ENCODE measurements around the gene TRPC4.

Gene TRPC4

GRCh38 chr13:37647031-37647650 is 222.4 kb downstream of the TRPC4 start:
- TF ChIP-seq, protein P1, sequence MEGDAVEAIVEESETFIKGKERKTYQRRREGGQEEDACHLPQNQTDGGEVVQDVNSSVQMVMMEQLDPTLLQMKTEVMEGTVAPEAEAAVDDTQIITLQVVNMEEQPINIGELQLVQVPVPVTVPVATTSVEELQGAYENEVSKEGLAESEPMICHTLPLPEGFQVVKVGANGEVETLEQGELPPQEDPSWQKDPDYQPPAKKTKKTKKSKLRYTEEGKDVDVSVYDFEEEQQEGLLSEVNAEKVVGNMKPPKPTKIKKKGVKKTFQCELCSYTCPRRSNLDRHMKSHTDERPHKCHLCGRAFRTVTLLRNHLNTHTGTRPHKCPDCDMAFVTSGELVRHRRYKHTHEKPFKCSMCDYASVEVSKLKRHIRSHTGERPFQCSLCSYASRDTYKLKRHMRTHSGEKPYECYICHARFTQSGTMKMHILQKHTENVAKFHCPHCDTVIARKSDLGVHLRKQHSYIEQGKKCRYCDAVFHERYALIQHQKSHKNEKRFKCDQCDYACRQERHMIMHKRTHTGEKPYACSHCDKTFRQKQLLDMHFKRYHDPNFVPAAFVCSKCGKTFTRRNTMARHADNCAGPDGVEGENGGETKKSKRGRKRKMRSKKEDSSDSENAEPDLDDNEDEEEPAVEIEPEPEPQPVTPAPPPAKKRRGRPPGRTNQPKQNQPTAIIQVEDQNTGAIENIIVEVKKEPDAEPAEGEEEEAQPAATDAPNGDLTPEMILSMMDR (IDR thresholded peaks at IDR 0.05; ENCODE audit: insufficient read depth, low read depth, low read length, missing control alignments), result no peak
- no peak overlapping the region for H3K4me3 ChIP-seq (ENCODE audit: low read depth, low read length)
- no peak for DNase-seq (ENCODE audit: low read depth)

DNA sequence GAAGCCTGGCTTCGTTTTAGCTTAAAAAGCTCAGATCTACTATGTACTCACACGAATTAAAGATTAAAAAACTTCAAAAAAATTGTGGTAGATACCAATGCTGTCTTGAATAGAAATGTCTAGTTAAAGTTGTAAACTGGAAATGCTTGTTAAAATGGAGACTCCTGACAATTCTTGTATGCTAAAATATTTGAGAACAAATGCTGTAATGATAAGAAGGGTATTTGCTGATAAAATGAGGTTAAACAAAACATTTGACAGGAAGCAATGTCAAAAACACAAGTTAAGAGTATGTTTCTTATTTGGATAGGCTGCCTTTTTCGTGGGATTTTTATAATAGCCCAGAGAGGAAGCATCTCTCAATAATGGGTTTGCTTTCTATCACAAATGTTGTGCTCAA is 223.0 kb downstream of the TRPC4 start:
- TF ChIP-seq, protein P1 (IDR thresholded peaks at IDR 0.05; ENCODE audit: insufficient read depth, low read depth, low read length, missing control alignments), result no peak
- DNase-seq (ENCODE audit: low read depth), result no peak

GRCh38 chr13:37645181-37645740 is 224.3 kb downstream of the TRPC4 start:
- no peak for DNase-seq (ENCODE audit: low read depth)
- TF ChIP-seq, protein P1 (IDR thresholded peaks at IDR 0.05; ENCODE audit: insufficient read depth, low read depth, low read length, missing control alignments), result no peak
- no peak overlapping the region for H3K4me3 ChIP-seq (ENCODE audit: low read depth, low read length)

More for the DNA sequence above, 223.0 kb downstream of the TRPC4 start:
- no peak overlapping the region for H3K4me3 ChIP-seq (ENCODE audit: low read depth, low read length)

DNA sequence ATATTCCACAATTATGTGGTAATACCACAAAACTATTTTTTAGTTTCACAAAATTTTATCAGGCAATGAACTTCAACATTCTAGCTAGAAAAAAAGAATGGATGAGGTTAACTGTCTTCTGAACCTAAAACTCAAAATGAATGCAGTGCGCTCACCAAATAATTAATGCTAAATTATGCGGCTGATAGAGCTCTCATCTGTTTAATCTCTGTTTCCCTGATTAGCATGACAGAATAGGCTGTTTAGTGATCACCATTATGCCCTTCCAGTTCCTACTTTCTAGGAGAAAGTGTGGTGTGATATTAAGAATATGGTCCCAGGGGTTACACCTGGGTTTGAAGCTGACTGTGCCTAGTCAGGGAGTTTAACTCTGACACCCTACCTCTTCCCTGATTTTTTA is 228.2 kb downstream of the TRPC4 start:
- TF ChIP-seq, protein P1 (IDR thresholded peaks at IDR 0.05; ENCODE audit: insufficient read depth, low read depth, low read length, missing control alignments), result no peak
- no peak for DNase-seq (ENCODE audit: low read depth)
- H3K4me3 ChIP-seq (ENCODE audit: low read depth, low read length), result no peak overlapping the region

DNA sequence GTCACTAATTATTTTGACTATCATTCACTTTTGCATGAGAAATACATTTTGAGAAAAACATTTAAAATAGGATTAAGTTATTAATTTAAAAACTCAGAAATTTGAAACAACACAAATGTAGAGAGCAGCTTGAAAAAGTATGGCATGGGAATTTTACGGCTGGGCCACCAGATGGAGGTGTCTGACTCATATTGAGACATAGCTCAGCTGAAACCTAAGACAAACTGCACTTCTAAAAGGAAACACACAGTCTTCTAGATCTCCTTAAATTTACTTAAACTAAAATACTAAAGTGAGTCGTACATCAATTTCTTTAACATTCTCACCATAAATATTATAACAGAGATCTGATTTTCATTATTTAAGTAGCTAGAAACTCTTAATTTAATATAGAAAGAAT is 229.1 kb downstream of the TRPC4 start:
- no peak overlapping the region for H3K4me3 ChIP-seq (ENCODE audit: low read depth, low read length)
- peak; percentile 12 for DNase-seq (ENCODE audit: low read depth)
- TF ChIP-seq, protein P1 (IDR thresholded peaks at IDR 0.05; ENCODE audit: insufficient read depth, low read depth, low read length, missing control alignments), result no peak

GRCh38 chr13:37636701-37637100 is 232.9 kb downstream of the TRPC4 start:
- DNase-seq (ENCODE audit: low read depth), result no peak
- no peak overlapping the region for H3K4me3 ChIP-seq (ENCODE audit: low read depth, low read length)
- TF ChIP-seq, protein P1 (IDR thresholded peaks at IDR 0.05; ENCODE audit: insufficient read depth, low read depth, low read length, missing control alignments), result no peak

DNA sequence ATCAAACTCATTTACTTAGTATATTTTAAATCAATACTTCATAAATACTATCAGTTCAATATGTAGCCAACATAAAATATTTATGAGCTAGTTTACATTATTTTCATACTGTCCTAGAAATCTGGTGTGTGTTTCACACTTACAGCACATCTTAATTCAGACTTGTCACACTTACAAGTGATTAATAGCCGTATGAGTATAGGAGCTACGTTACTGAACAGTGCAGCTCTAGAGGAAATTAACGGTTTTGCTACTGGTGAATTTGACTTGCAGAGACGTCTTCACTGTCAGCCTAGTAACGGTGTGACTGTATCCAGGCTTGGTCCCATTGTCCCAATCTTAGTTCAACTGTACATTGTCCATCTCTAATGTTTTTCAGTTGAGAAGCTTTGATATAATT is 237.3 kb downstream of the TRPC4 start:
- H3K4me3 ChIP-seq (ENCODE audit: low read depth, low read length), result no peak overlapping the region
- TF ChIP-seq, protein P1 (IDR thresholded peaks at IDR 0.05; ENCODE audit: insufficient read depth, low read depth, low read length, missing control alignments), result no peak
- DNase-seq (ENCODE audit: low read depth), result no peak
